KBM-7 (cell line): ENCODE data around the gene FRY.

Experiments used
- DNase-seq: peaks from one replicate; pipeline ENCODE4 v3.0.0-alpha.2; 2015
- in situ Hi-C: fragments of 300-500 bp; cut with MboI; formaldehyde crosslinking; loops from 2 replicates; pipeline ENCODE4 v1.14.3; 2020; ENCODE audit warnings: low sequenced_read_pairs, low pct_unique_long_range_greater_than_20kb, mixed read lengths

Gene FRY

DNA sequence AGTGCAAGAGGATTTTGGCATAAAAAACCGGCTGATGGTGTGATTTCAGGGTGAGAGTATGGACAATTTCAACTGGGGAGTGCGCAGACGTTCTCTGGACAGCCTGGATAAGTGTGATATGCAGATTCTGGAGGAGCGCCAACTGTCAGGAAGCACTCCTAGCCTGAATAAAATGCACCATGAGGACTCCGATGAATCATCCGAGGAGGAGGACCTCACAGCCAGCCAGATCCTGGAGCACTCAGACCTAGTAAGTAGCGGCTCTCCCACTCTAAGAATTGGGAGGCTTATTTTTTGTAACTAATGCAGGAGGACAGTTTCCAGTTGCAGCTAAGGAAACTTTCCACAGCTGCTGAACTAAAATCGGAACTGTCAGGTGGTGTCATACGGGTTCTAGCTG lies 230.0 kb downstream of the FRY start:
- in situ Hi-C loops = no loop called here
- DNase-seq = no peak

DNA sequence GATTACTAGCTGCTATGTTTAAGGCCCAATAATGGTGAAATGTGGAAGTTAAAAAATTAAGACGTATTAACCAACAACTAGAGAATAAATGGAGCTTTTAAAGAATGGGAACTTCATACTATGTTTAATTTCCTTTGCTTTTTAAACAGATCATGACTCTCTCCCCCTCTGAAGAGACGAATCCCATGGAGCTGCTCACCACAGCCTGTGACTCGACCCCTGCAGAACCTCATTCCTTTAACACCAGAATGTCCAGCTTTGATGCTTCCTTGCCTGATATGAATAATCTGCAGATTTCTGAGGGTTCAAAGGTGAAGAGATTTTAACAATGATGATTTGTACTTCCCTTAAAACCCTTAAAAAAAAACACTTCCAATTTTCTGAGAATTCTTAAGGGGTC lies 230.6 kb downstream of the FRY start:
- DNase-seq = no peak

DNA sequence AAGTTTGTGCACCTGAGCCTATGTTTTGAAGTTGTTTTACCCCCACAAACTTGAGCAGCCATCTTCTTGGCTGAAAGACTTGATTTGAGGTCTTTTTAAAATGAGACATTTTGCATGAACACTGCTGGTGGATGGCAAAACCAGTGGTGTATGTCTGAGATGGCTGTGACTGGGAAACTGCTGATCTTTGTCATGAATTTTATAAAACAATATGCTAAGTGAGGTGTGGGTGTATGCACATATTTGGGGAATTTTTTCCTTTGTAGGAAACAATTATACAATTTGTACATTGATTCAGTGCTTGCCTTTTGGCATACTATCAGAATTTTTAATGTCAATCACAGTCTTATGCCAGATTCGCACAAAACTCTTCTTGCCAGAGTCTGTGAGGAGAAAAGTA lies 231.0 kb downstream of the FRY start:
- in situ Hi-C loops = no loop called here
- DNase-seq = no peak

More for the DNA sequence above, 230.6 kb downstream of the FRY start:
- in situ Hi-C loops = no loop called here

DNA sequence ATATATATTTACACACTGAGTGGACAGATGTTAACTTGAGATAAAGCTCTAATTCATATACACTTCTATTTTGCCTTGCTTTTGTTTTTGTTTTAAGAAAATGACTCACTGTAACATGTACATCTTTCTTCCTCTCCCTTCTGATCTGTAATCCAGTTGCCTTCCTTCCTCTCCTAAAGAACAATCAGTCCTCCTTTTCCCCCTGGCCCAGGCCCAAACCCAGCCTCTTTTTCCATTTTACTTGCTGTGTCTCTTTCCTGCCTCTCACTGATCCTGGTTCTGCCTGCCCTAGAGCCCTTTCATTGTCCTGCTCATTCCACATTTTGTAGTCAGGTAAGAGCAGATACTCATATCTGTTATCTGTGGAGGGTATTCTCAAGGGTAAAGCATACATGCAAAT lies 232.8 kb downstream of the FRY start:
- peak; percentile 9 for DNase-seq
- in situ Hi-C loops = no loop called here

DNA sequence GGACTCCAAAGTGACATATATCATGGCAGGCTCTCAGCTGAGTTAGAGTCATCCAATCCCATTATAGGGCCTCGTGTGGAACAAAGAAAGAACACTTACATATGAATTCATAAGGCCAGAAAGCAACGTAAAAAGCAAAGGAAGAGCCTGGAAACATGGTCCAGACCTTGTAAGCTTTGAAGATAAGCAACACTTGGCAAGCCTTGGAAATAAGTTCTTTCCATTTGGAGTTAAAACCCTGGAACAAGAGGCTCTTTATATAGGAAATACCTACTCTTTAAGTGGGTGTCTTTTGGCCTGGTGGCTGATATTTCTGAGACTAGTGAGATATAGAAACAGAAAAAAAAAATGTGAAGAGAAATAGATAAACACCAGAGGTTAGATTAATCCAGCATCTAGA lies 234.2 kb downstream of the FRY start:
- in situ Hi-C loops = no loop called here

DNA sequence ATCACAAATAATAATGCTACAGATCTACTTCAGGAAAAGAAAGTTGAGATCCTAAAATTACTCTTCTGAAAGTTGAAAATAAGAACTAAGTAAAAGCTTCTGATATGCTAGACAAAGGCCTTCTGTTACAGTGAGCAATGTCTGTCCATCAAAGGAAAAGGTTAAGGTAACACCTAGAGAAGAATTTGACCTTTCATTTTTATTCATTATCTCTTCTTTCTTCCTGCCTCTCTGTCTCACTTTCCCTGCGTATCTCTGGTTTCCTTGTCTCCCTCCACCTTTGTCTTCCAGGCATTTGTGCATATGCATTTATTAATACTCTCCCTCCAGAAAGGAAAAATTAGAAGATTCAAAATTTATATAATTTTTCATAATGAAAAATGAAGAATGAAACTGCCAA lies 234.6 kb downstream of the FRY start:
- DNase-seq = no peak
- in situ Hi-C loops = no loop called here

More for the DNA sequence above, 234.2 kb downstream of the FRY start:
- DNase-seq = no peak

DNA sequence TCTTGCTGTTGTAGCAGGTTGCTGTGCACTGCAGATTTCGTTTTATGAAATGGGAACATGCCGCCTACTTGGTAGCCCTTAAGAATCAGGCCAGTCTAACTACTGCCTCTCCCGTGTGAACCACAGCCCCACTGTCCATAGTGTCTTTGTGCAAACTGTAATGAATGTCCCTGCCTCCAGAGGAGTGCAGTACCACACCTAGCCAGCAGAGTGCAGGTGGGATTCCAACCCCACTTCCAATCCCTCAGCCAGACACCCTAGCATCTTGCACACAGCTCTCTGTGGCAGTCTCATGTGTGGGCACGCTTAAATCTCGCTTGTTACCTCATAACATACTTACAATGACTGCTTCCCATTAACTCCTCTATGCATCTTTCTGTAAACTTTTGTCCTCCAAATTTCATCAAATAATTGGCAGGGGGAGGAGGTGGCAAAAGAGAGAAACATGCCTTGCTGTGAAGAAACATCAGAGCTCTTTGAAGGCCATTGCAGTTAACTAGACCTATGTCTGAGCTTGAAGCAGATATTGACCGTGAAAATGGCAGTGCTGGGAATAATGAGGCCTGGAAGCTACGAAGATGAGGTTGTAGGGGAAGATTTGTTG lies 236.4 kb downstream of the FRY start:
- in situ Hi-C loops = no loop called here
- DNase-seq = no peak

DNA sequence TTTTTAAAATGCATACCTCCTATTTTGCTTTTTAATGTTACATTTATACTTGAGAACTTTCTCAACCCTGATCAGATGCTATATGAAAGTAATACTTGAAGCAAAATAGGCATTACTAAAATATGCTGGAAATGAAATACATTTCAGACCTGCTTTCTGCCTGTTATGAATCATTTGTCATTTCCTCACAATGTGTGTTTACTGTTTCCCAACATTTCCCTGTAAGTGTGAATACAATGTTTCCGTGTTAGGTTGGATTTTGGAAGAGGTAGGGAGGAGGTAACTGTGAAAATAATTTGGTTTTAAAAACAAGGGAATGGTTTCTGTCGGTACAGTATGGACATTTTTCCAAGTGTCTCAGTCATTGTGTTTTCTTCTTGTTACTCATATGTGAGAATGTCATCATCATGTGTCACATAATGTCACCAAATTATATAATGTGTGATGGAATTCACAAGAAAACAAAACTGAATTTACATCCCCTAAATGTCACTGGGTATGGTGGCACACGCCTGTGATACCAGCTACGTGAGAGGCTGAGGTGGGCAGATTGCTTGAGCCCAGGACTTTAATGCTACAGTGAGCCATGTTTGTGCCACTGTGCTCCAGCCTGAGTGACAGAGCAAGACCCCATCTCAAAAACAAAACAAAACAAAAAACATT lies 240.6 kb downstream of the FRY start:
- in situ Hi-C loops = no loop called here
- DNase-seq = no peak

DNA sequence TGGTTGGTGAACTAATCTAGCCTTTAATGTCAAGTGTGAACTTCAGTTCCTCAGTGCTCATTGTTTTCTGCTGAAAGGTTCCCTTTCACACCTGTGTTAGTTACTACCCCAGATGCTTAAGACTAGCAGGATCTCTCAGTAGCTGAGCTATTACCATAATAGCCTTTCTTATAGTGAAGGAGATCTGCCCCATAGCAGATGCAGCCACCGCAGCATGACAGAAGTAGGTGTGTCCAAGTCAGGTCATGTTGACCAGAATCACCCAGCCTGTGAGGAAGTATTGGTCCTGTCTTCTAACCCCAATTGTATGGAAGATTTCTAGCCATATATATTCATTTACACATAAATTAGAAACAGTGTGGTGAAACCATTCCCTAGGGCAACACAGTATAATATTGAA lies 246.3 kb downstream of the FRY start:
- in situ Hi-C loops = no loop called here
- DNase-seq = no peak

DNA sequence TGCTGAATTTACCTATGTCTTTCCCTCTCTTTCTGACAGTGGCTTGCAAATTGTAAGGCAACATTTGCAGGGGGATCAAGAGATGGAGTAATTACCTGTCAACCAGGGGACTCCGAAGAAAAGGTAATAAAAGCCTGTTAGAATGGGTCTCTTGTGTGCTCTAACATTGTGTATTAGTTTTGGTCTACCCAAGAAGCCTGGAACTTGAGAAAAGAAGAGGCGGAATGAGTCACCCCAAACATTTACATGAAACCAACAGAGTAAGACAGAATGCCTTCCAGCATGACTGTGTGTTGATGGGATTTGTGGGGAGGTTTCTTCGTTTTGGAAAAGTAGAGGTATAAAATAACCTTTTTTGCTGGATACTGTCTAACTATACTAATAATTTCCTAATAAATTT lies 246.9 kb downstream of the FRY start:
- in situ Hi-C loops = no loop called here
- DNase-seq = no peak

DNA sequence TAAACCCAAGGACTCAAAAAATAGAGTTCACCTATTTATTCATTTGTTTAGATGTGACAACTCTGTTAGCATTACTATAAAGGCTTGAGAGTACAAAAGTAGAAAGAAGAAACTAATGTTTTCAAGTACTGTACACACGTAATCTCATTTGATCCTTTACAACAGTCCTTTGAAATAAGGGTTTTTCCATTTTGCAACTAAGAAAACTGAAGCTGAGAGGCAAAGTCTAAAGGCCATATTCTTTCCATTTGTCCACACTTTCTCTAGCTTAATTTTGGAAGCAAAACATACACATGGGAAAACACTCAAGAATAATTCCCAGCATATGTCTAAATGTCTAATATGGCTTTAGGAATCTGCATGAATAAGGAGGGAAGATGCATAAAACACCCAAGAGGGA lies 249.5 kb downstream of the FRY start:
- in situ Hi-C loops = no loop called here
- no peak for DNase-seq

DNA sequence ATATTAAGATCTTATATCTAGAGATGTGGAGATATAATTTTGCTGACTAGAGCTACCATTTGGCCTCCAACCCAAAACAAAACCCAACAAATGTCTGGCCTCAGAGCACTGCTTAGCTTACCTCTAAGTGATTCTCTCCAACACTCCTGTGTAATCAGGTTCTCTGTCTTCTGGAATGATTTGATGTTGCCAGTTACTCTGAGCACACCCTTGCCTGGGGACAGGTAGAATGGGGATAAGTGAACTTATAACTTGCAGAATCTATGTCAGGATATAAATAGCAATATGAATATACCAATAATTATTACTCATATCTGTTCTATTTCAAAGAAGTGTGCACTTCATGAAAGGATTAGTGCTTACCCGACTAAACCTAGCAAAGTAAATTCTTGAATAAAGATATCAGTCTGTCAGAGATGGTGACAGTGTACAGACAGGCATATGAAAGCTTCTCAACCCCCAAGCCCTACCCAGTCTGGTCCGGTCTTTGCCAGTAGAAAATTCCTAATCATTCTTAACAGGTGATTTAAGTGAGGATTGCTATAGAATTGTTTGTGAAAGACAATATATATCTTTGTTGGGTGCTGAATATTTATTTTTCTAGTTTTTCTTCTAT lies 250.6 kb downstream of the FRY start:
- in situ Hi-C loops = no loop called here
- no peak for DNase-seq

DNA sequence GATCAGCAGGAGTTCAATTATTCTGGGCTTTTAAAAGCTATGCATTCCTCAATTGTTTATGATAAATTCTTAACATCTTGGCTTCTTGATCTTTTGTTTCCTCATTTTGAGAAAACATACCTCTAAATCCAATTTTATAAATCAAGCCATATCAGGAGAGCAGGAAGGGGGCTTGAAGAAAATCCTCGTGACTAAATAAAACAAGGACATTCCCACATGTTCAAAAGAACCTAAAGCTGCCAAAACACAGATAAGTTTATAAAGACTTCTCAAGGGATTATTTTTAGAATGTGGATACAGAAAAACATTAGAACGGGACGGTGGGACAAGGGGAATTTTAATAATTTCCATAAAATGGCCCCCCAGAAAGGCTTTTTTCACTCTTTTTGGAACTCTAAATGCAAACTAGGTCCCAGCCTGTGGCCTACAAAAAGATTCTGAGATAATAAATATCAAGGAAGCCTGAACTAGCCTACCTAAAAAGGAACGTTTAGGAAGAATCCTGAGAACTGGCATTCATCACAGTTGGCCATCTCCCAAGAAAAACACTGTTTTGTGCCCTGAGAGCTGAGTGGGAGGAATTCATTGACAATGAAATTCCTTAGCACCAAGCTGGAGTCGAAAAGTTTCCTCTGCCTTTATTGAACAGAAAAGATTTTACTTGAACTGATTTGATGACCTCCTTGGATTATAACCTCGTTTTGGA lies 253.5 kb downstream of the FRY start:
- DNase-seq = no peak
- in situ Hi-C loops = no loop called here

DNA sequence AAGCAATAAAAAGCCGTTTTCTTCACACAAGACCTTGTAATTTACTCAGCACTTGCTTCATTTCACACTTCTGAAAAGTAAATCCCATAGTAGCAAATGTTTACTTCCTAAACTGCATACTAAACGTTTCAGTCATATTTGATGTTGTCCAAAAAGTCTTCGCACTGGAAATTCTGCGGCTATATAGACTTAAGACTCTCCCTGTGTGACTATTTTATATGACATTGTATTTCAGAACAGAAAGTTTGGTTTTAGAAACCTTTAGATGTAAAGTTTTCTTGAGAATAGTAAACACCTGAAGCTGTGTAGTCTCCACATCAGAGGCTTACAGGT lies 254.0 kb downstream of the FRY start:
- in situ Hi-C loops = no loop called here
- DNase-seq = no peak

DNA sequence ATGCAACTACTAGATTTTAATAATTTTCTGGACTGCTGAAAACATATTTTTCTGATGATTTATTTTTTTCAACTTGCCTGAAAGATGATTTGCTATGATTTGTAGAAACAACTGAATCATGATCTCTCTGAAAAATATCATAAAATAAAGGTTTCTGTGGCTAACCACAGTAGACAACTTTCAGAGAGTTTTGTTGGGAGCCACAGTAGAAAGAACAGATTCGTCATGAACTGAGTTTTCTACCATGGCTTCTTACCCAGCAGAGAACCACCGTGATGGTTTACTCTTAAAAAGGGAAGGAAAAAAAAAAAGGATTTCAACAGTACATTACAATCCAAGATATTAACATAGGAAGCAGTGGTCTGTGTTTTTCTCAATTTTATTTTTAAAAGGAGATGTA lies 265.6 kb downstream of the FRY start:
- in situ Hi-C loops = no loop called here
- DNase-seq = no peak

DNA sequence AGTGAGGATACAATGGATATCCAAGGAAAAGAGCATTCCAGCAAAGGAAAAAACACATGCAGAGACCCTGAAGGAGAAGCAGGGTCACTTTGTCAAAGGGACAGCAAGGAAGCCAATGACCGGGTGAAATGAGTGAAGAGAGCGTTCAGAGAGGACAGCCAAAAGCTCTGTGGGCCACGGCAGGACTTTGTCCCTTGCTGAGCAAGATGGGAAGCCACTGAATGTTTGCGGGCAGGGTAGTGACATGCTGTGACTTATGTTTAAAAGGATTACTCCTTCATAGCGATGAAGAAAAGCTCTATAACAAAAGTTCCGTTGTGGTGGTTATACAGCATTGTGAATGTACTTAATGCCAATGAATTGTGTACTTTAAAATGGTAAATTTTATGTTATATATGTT lies 267.1 kb downstream of the FRY start:
- DNase-seq = no peak

DNA sequence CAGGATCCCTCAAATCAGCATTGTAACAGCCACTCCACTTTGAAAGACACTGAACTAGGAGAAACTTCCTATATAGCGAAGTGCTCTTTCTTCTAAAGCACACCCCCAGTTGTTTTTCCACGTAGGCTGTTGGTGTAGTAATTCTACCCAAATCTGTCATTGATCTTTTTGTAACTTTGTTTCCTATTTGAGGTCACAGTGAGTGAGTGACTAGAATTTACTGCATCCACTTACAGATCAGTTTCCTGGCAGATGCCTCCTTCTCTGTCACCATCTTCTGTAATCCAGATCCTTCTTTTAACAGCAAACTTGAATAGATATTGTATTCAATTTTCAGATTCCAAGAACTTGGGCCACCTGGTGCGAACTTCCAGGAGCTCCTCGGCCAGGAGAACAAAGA lies 268.3 kb downstream of the FRY start:
- in situ Hi-C loops = no loop called here
- no peak for DNase-seq

More for the DNA sequence above, 267.1 kb downstream of the FRY start:
- in situ Hi-C loops = no loop called here

DNA sequence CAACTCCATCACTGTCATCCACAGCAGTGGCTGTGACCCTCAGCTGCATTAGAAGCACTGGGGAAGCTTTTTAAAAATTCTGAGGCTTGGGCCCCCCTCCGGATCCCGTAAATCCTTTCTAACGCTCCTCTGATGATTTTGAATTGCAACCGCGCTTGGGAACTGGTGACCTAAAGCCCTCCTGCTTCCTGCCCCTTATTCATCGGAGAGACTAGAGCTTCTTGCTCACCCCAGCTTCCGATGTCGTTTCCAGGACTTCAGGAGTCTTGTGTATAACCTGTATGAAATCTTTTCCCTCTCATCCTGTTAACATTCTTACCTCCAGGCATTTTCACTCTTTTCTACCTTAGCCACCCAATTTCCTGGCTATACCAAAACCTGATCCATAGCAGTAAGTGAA lies 268.8 kb downstream of the FRY start:
- in situ Hi-C loops = no loop called here
- DNase-seq = no peak

DNA sequence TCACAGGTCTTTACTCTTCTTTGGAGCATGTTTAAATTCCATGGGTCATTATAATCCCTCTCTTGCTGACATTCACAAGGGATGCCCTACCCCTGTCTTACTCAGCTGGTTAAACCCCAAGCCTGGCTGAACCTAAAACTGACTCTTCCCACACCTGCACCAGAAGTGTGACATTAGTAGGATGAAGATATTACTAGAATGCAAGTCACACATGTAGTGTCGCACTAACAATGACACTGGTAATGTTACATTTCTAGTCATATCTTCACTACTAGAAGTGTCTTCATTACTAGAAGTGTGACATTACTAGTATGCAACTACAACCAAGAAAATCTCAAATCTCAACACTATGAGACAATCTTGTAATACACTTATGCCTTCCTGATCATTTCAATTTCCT lies 269.3 kb downstream of the FRY start:
- DNase-seq = no peak
- in situ Hi-C loops = no loop called here

DNA sequence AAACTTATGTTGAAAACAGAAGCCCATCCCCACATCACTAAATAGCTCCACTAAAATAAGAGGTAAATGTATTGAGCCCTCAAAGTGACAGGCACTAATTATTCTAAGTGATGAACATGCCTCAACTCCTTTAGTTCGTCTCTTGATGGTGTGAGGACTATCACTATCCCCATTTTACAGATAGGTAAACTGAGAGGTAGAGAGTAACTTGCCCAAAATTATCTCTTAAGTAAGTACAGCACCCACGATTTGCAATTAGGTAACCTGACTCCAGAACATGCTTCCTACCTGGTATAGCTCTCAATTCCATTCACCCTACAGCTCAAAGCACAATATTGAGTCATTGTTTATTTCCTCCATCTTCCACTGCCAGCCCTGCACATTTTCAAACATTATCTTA lies 270.9 kb downstream of the FRY start:
- in situ Hi-C loops = no loop called here
- DNase-seq = no peak
